Epithelial cell of esophagus (primary cell): ENCODE results near the gene INSYN1.
A peak's percentile ranks its signal among the peaks of the same experiment; 100 is the strongest.
"Not testable (repeated sequence)": the region's sequence is repeated elsewhere in the genome, so short reads cannot be mapped to it uniquely, and the experiment has no call there.

ENCODE experiments used
- DNase-seq: peaks from one replicate; pipeline ENCODE4 v3.0.0; 2010; ENCODE audit warnings: low read depth
- H3K4me3 ChIP-seq: 2 replicates; pipeline ENCODE4 v1.5.1; 2011; ENCODE audit warnings: mild to moderate bottlenecking, low read length, control low read depth
- CTCF ChIP-seq: IDR thresholded peaks from 2 replicates; pipeline ENCODE4 v1.5.1; 2011; ENCODE audit warnings: low read depth, mild to moderate bottlenecking, low read length, control low read depth, inconsistent platforms; ENCODE audit not compliant: insufficient read depth; ENCODE audit errors: missing control alignments

Gene INSYN1

GRCh38 chr15:73740152-73741048, 12.8 kb downstream of the INSYN1 start:
- TF ChIP-seq CTCF, result no peak
- no peak overlapping the region for H3K4me3 ChIP-seq

GRCh38 chr15:73737535-73737934, 15.6 kb downstream of the INSYN1 start:
- TF ChIP-seq CTCF, result no peak
- H3K4me3 ChIP-seq, result no peak overlapping the region
- DNase-seq, result no peak

More at GRCh38 chr15:73740152-73741048, 12.8 kb downstream of the INSYN1 start:
- no peak for DNase-seq

DNA sequence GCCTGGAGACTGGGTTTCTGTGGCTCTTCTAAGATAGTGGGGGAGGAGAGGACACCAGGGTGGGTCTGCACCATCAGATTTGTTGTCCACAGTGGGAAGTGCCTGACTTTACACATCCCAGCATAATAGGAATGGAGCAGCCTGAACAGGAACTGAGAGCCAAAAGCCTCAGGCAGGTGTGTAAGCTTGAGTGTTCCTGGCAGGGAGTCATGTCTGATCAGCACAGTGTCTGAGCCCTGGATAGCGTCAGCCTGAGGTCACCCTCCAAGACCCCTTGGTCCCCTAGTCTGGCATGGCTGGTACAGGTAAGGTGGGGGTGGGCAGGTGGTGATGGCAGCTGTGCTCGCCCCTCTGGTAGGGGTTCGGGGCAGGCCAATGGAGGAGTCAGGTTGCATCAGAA, 20.2 kb downstream of the INSYN1 start:
- no peak overlapping the region for H3K4me3 ChIP-seq
- DNase-seq, result peak; percentile 51
- no peak for TF ChIP-seq CTCF

- not testable (repeated sequence) for DNase-seq
These were observed 21.1 kb downstream of the INSYN1 start for GRCh38 chr15:73732051-73732450.

GRCh38 chr15:73727330-73727976, 25.7 kb downstream of the INSYN1 start:
- H3K4me3 ChIP-seq, result no peak overlapping the region
- peak; percentile 61 for DNase-seq
- no peak for TF ChIP-seq CTCF

More at GRCh38 chr15:73732051-73732450, 21.1 kb downstream of the INSYN1 start:
- H3K4me3 ChIP-seq, result not testable (repeated sequence)

DNA sequence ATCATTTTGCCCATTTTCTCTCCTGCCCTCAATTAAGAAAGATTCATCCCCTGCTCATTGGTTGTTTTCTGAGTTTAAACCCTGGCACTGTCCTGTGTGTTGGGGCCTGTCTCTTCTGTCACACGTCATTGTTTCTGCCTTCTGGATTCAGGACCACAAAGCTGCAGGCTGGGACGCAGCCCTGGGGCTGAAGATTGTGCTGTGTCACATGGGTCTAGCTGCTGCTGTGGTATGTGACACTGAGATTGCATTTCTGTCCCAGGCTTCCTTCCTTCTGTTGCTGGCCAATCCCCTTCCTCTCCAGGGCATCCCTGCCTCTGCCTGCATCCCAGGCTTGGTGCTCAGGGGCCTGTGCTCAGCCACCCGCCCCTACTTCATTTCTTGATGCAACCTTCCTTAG, 28.9 kb downstream of the INSYN1 start:
- TF ChIP-seq CTCF, result no peak
- no peak for DNase-seq
- no peak overlapping the region for H3K4me3 ChIP-seq

- H3K4me3 ChIP-seq, result no peak overlapping the region
- no peak for DNase-seq
- TF ChIP-seq CTCF, result no peak
These were observed 30.0 kb downstream of the INSYN1 start for GRCh38 chr15:73723191-73723590.
